Erythroblast (primary cell): ENCODE results near the gene PRKCE.

Source experiments
- GATA1 ChIP-seq: IDR thresholded peaks from 2 replicates; pipeline ENCODE4 v1.6.1; 2011; ENCODE audit warnings: low read depth, mild to moderate bottlenecking, control low read depth, low read length, moderate library complexity
- POLR2A ChIP-seq: IDR thresholded peaks from 2 replicates; pipeline ENCODE4 v1.6.1; 2011; ENCODE audit warnings: mild to moderate bottlenecking, low read length

DNA sequence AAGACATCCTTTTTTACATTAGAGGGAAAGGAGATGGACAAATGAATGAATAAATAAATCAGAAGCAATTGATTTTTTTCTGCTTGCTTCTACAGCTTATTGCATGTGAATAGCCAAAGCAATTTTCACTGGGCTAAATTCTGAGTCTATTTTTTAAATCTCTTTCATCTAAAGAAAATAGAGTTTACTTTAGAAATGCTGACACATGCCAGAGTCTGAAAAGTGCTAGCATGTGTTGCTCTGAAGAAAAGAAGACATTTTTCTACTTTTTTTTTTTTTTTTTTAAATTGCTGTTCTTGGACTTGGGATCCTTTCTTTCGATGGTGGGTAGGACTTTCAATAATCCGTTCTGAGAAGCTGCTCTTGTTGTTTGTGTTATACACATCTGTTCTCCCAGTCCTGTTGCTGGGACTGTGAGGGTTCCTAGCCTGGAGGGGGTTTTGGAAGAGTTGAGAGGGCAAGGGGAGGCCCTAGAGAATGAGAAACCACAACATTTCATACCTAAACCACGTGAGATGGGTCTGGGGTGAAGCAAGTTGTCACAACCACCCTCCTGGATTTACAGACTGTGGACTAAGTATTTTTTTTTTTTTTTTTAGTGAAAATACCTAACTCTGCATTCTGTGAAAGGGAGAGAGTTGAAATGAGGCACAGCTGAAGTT lies 193.5 kb downstream of the PRKCE start:
- TF ChIP-seq POLR2A: no peak
- TF ChIP-seq GATA1: no peak
